ENCODE results near the gene PEX26.

DNA sequence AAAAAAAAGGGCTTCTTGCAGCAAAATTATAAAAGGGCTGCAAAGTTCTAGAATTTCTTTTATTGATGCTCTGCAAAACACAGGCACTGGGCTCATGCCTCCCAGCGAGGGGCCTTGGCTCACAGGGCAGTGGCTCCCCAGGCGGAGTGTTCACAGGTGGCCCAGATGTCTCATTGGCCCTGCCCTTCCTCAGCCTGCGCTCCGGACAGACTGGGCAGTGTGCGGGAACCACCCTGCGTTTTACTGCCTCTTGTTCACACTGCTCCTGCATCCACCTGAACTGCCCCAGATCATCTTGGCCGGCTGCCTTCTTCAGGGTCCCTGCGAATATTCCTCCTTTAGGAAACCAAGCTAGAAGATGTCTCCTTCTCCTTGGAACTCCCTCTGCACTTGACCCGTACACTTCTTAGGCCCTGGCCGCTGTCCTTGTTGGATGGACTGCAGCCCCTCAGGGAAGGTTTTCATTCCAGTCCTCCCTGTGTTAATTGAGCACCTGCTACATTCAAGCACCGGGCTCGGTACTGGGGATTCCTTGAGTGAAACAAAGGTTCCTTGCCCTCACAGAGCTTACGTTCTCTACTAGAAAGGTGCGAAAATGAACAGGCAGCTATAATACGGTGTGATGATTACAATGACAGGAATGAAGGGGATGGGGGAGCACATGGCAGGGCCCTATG, 37.3 kb downstream of the PEX26 start:
- TF ChIP-seq POLR2A (IDR thresholded peaks at IDR 0.05) = no peak
- TF ChIP-seq, protein P1, sequence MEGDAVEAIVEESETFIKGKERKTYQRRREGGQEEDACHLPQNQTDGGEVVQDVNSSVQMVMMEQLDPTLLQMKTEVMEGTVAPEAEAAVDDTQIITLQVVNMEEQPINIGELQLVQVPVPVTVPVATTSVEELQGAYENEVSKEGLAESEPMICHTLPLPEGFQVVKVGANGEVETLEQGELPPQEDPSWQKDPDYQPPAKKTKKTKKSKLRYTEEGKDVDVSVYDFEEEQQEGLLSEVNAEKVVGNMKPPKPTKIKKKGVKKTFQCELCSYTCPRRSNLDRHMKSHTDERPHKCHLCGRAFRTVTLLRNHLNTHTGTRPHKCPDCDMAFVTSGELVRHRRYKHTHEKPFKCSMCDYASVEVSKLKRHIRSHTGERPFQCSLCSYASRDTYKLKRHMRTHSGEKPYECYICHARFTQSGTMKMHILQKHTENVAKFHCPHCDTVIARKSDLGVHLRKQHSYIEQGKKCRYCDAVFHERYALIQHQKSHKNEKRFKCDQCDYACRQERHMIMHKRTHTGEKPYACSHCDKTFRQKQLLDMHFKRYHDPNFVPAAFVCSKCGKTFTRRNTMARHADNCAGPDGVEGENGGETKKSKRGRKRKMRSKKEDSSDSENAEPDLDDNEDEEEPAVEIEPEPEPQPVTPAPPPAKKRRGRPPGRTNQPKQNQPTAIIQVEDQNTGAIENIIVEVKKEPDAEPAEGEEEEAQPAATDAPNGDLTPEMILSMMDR (IDR thresholded peaks at IDR 0.05) = no peak

Data from transverse colon (tissue), 3 donors.